DMS 273 treated with DMSO at 0.1 percent for 48 hours (cell line): ENCODE results near the gene APP.
"Not testable (repeated sequence)": the region's sequence is repeated elsewhere in the genome, so short reads cannot be mapped to it uniquely, and the experiment has no call there.

ENCODE experiments used
- DNase-seq: peaks from one replicate; lab custom pipeline; 2025; lab: John Stamatoyannopoulos, UW

The APP gene

DNA sequence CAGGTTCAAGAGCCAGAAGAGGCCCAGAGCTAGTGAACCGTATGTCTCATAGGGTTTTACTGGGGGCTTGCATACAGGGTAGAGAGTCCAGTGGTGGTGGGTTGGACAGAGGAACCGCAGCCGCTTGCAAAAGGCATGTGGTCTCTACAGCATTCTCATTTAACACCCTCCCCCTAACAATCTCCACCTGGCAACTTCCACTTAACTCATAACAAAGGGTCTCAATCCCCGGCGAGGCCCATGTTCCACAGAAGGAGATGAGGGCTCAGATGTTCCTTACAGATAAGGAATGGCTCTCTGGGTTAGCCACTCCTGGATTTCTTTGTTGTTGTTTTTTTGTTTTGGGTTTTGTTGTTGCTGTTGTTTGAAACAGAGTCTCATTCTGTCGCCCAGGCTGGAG, 106.1 kb downstream of the APP start:
- DNase-seq: no peak

DNA sequence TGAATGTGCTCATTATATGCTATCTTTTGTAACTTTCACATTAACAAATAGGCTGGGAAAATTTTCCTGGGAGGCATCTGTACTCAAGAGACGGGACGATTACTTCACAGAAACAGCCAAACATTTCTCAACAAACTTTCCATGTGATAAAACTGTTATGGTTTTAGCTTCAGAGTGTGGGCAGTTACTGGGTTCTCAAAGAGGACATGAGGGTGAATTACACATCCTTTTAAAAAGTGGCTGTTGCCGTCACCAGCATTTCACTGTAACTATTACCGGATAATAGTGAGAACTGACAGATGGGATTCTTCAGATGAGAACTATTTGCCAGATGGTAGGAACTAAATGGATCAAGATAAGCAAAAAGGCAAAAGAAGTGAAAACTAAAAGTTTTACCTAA, 109.1 kb downstream of the APP start:
- DNase-seq: peak; percentile 62

DNA sequence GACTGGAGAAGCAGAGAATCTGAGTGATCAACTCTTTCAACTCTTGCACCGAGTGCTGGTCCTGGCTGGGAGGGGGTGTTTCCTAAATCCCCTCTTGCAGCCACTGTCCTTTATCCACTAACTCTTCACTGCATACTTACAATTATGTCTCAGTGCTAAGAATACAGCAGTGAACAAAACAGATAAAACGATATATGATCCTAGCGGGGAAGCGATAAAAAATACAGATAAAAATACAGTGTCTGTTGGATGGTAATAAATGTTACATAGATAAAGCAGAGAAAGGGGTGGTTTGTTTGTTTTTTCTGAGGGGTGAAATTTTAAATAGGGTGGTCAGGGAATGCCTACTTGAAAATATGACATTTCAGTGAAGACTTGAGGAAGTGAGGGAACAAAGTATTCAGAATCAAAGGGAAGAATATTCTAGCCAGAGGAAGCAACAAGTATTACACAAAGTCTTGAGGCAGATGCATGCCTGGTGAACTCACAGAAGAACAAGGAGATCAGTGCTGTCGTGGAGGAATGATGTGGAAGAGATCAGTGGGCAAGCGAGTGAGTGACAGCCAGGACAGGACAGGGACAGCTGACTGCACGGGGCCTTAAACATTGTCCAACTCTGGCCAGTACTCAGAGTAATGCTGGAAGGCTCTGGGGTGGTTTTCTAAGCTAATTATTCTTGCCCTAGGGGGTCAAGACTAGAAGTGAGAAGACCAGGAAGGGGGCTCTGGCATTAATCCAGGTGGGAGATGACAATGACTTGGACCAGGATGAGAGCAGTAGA, 110.0 kb downstream of the APP start:
- DNase-seq: no peak

DNA sequence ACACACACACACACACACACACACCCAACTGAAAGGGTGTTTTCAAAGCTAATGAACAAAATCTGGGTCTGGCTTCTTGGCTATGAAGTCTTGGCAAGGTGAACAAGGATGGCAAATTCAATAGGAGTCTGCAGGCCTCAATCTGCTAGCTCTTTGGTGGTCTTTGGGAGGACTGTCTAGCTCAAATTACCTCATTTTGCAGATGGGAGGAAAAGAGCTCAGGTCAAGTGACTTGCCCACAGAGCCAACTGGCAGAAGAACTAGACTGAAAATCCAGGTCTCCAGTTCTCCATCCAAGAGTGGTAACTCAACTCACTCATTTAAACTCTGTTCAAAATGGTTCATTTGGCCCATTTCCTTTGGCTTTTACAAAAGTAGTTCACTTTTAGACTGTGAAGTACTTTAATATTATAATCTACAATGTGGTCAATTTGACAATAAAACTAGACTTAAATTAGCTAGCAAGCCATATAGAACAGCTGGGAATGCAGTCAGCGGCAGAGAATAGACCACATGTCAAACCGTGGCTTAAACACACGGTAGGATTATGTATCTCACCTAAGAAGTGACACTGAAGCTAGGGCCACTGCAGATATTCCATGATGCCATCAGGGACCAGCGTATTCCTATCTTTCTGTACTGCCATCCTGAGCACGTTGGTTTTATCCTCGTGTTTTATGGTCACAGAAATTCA, 112.9 kb downstream of the APP start:
- DNase-seq: no peak

DNA sequence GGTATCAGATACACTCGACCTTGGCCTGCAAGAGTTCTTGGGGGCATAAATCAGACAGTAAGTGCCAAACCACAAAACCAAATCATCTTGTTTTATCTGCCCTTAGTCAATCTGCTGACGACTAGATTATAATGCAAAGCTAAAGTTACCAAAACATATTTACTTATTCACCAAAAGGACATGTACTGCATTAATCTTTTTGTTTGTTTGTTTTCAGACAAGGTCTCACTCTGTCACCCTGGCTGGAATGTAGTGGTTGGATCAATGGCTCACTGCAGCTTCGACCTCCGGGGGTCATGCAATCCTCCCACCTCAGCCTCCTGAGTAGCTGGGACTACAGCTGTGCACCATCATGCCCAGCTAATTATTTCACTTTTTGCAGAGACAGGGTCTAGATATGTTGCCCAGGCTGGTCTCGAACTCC, 114.7 kb downstream of the APP start:
- DNase-seq: no peak

DNA sequence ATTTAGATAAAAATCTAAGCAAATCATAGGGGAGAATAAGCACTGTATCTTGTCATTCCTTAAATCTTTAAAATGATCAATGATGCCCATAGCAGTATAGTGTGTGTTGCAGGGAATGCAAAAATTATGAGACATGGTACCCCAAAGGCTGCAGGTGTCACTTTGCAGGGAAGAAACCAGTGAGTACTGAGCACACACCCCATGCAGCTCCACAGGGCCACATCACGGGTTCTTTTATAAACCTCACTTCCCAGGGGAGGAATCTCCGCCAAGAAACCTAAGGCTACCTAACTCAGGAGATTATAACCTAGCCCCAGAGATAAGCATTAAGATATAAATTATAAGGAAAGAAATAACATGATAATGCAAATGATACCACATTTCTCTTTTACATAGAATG, 115.6 kb downstream of the APP start:
- no peak for DNase-seq

DNA sequence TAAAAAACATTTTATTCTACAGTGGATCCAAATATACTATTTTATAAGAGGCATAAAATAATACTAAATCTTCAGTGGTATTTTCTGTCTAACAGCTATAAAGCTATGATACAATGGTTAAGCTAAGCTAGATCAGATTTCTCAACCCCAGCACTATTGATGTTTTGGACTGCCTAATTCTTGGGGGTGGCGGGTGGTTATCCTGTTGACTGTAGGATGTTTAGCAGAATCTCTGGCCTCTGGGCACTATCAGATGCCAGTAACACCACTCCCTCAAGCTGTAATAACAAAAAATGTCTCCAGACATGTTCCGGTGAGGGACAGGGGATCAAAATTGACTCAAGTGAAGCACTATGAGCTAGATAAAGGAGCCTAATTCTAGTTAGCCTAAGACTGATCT, 118.5 kb downstream of the APP start:
- no peak for DNase-seq

DNA sequence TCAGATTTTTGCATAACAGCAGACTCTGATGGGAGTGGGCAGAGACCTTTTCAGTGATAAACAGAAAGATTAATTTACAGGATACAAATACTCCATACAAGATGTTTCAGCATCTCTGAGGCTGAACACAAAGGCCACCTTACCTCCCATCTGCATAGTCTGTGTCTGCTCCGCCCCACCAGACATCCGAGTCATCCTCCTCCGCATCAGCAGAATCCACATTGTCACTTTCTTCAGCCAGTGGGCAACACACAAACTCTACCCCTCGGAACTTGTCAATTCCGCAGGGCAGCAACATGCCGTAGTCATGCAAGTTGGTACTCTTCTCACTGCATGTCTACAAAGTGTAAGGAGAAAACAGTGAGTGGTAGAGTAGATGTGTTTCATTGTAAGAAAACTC, 119.7 kb downstream of the APP start:
- DNase-seq: no peak

DNA sequence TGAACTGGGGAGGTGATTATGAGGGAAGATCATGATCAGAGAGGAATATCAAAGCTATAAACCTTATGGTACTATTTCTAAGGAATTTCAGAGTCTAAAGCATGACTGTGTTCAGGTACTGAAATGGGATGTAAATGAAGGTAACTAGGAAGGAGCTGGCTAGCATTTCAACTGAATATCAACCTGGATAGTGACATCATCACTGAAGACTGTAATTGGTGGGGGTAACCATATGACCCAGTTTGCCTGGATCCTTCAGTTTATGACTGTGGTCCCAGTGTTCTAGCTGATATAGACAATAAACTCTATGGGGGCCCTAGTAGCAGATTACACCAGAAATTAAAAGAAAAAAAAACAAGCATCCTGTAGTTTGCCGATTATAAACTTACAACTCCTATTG, 120.8 kb downstream of the APP start:
- DNase-seq: no peak

DNA sequence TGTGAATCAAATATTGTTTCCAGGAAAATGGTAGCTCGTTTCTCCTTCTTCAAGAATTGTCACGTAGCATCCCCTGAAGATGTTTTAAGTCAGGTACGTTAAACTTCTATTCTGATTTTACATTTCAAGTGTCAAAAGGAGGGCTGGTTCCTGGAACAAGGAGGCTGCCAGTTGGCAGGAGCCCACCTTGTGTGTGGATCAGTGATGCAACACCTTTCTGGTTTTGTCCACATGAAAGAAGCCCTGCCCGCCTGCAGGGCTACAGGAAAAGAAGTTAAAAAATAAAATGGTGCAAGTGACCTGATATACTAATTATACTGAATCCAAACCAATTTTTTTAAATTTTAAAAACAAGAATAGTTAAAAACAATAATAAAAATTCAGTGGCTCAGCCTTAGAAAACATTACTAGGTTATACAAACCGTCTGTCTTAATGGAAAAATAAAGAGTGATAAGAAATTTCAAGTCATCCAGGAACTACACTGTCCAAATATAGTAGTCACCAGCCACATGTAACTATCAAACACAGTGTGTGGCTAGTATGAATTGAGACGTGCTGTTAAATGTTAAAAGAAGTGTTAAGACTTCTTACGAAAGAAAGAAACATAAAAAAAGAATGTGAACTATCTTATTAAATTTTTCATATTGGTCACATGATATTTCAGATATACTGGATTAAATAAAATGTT, 123.1 kb downstream of the APP start:
- DNase-seq: no peak

DNA sequence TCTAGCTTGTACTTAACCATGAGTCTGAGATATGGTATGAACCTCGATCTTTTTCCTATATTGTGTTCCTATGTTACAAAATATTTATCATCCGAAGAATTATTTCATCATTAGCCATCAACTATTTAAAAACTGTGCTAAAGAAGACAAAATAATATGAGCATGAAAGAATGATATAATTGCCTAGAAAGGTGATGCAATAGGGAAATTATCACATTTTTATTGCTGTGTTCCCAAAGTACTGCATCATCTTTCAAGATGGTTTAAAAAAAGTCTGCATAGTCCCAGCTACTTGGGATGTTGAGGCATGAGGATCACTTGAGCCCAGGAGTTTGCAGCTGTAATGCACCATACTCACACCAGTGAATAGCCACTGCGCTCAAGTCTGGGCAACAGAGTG, 126.7 kb downstream of the APP start:
- DNase-seq: no peak

DNA sequence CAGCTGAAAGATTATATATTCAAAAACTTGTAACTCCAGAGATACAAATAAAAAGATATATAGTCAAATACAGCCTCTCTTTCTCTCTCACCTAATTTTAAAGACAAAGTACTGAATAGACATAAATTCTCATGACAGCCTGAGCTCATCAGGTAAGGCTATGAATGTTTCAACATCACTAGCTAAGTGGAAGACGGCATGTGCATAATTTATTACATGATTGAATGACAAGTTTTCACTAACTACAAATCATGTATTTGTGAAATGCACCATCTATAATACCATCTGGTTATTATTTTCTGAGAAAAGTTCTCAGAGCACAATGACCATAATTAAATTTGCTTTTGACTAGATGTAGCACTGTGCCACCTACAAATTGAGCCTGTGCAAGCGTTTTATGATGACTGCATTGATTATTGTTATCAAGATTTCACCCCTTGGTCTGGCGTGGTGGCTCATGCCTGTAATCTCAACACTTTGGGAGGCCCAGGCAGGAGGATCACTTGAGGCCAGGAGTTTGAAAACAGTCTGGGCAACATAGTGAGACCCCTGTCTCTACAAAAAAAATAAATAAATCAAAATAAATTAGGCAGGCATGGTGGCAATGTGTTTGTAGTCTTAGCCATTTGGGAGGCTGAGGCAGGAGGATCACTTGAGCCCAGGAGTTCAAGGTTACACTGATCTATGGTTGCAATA, 128.2 kb downstream of the APP start:
- no peak for DNase-seq

DNA sequence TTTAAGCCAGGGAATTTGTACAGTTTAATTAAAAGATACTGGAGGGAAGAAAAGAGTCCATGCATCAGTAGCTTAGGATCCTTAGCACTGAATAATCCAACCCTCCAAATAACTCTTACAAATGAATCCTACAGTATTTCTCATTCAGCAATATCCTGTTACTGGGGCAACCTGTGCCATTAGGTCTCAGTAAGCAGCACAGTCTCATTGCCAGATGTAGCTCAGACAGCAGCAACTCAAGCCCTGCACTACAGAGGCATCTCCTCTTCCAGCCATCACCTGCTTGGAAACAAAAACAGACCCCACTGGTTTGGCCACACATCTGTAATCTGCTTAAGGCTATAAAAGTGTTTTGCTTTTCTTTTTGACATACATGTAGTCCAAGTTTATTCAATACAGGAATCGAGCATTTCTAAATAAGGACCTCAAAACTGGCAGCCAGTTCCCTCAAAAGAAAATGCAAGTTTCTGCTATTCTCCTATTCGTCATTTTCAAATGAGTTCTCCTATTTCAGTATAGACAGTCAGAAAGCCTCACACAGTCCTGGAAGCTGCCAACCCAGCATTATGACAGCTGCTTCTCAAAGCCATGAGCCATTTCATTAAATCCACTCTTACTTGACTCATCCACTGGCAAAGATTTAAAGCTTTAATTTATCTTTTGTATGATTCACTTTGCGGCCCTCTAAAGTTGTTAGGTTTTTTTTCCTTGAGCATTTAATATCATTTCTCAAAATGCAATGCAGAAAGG, 129.0 kb downstream of the APP start:
- no peak for DNase-seq

DNA sequence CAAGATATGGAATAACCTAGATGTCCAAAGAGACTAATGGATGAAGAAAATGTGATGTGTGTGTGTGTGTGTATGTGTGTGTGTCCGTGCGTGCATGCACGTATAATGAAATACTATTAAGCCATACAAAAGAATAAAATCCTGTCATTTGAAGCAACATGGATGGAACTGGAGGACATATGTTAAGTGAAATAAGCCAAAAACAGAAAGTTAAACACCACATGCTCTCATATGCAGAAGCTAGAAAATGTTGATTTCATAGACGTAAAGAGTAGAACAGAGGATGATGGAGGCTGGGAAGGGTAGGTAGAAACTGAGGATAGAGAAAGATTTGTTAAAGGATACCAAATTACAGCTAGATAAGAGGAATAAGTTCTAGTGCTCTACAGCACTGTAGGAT, 133.7 kb downstream of the APP start:
- DNase-seq: no peak

DNA sequence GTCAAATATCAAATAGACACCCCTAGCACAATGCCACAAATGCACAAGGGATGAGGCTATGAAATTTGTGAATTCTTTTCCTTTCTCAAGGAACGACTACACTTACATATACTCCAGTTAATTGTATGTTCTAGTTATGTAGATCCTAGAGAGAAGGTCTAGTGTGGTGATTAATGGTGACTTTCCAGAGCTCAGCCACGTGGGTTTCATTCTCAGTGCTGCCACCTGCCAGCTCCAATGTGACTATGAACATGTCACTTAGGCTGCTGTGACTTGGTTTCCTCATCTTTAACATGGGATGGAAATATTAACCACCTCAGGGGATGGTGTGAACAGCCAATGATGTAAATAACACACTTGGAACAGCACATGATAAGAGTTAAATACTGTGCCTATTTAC, 138.3 kb downstream of the APP start:
- no peak for DNase-seq

DNA sequence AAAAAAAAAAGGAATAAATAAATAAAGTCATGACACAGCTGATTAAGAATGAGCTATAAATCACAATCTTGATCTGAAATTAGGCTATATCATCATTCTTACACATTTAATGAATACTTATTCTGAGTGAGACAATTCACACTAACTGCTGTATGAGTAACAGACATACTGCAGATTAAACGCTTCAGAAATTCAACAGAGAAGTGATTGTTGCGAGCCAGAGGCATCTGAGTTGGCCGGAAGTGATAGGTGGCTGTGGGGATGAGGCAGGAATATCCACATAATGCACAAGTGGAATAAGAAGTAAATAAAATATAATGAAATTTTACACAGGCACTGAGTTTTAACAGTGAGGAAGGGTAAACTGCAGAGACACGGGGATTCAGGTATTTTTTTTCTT, 142.4 kb downstream of the APP start:
- DNase-seq: no peak

DNA sequence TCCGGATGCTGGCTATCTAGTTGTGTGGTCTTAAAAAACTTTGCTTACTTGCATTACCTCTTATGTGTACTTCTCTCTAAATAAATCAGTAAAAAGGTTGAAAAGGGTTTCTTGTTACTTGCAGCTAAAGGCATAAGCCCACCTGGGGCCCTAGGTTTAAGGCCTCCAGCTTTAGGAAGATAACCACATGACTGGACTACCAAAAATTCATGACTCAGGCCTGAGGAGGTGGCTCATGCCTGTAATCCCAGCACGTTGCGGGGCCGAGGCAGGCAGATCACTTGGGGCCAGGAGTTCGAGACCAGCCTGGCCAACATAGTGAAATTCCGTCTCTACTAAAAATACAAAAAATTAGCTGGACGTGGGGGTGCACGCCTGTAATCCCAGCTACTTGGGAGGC, 142.9 kb downstream of the APP start:
- DNase-seq: no peak

DNA sequence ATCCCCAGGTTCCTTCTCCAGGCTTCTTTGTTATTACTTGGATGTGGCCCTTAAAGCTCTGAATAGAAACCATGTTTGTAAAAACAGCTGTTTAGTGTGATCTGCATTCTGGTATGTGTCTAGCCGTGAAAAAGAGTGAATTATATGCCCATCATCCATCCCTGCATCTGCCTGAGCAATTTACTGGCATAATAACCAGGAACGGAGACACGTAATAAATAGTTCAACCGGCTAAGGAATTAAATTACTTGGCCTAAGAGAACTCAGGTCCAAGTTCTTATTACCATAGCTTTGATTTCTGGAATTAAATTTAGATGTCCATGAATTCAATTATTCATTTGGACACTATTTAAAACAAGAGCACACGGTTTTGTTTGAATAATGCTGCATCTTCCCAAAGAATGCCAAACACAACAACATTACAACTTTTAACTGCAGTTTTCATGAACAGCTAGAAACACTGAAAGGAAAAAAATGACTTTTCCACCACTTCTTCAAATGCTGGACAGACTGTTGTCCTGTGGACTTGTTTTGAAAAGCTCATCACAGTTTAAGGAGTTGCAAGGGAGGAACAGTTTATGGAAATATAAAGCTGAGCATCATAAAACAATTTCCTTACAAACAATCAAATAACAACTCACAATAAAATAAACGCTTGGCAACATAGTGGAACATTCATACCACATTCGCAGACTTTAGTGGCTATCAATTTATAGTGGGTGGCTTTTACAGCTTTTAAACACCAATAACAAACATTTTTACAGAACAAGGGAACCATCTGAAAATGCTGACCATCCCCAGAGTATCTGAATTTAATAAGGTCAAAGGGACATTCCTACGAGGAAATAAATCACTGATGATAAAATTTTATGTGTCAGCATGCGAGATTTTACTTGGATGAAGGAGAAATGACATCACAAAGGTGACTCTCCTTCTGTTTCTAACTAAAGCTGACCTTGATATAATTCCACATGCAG, 144.7 kb downstream of the APP start:
- DNase-seq: no peak

DNA sequence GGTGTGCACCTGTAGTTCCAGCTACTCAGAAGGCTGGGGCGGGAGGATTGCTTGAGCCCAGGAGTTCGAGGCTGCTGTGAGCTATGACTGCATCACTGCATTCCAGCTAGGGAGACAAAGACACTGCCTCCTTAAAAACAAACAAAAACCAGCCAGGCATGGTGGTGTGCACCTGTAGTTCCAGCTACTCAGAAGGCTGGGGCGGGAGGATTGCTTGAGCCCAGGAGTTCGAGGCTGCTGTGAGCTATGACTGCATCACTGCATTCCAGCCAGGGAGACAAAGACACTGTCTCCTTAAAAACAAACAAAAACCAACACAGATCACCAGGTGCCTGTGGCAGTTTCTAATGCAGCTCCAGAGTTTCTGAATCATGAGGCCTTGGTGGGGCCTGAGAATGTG, 147.2 kb downstream of the APP start:
- not testable (repeated sequence) for DNase-seq

DNA sequence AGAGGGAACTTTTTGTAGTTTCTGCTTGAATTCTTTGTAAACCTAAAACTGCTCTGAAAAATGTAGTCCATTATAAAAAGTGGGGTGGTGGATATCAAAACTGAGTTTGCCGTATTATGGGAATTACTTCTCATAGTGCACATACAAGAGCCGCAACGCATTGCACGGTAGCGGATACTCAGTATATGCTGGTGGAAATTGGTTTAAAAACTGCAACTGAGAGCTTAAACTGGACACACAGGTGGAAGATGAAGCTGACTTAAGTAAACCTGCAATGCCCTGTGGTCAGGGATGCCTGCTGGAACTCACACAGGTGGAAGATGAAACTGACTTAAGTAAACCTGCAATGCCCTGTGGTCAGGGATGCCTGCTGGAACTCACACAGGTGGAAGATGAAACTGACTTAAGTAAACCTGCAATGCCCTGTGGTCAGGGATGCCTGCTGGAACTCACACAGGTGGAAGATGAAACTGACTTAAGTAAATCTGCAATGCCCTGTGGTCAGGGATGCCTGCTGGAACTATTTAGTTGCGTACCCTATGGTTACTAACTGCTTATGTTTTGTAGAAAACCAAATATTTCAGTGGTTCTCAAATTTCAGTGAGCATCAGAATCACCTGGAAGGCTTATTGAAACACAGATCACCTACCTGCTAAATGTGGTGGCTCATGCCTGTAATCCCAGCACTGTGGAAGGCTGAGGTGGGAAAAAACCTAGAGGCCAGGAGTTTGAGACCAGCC, 147.8 kb downstream of the APP start:
- not testable (repeated sequence) for DNase-seq
